Measurements from ENCODE around the gene PDZD2. TPM values are rescaled to one million over a fixed set of nuclear protein-coding genes. Genes with fewer than 3 reads are reported as not detected.

The PDZD2 gene
- total RNA-seq, 1 donor from 2014 or later, result 81.5 TPM

DNA sequence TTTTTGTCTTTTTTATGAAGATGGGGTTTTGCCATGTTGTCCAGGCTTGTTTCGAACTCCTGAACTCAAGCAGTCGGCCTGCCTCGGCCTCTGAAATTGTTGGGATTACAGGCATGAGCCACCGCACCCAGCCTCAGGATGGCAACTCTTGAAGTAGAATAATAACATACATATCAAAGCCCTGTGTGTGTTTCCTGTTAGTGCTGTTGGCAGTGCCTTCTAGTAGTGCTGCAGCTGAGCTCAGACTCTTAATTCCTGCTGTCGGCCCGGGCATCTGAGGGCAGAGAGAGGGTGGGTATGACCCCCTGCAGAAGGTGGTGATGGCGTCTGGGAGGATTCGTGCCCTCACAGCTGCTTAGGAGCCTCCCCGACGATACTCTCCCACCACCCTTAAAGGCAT lies 227.2 kb downstream of the PDZD2 start:
- ATAC-seq (ENCODE audit: poor library complexity) (no peak), DNase-seq (no peak)
- intact Hi-C loops (cut with DNase I), result no loop called here

DNA sequence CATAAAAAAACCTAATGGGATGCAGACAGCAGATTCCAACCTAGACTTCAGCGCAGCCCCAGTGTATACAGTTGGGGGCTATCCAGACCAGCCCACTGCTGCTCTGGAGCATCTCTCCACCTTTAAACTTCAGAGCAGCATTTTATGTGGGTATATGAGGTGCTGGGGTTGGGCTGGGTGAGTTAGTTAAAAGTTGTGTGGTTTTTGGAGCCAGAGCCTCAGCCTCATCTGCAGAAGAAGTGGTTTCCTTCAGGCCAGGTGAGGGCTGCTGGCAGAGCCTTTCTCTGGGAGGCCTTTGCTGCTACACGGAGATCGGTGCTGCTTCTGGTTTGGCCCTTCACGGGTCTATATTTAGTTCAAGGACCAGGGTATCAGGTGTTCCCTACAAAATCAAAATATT lies 228.3 kb downstream of the PDZD2 start:
- intact Hi-C loops (cut with DNase I), result no loop called here
- DNase-seq, result no peak
- peak; percentile 22 for ATAC-seq (ENCODE audit: poor library complexity)

DNA sequence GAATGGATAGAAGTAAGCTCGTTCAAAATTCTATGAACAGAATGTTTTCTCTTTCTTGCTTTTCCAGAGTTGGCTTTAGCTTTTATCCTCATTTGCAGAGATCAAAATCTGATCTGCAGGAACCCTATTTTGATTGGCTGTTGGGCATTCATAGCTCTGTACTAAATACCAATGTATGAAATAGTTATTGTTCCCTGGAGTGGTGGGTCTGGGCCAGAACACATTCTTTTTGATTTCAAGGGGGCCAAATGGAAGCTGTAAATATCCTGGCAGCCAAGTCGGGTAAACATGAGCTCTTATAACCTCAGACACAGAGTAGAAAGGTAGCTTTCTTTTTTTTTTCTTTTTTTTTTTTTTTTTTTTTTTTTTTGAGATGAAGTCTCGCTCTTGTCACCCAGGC lies 241.5 kb downstream of the PDZD2 start:
- DNase-seq, result no peak
- intact Hi-C loops (cut with DNase I), result no loop called here

DNA sequence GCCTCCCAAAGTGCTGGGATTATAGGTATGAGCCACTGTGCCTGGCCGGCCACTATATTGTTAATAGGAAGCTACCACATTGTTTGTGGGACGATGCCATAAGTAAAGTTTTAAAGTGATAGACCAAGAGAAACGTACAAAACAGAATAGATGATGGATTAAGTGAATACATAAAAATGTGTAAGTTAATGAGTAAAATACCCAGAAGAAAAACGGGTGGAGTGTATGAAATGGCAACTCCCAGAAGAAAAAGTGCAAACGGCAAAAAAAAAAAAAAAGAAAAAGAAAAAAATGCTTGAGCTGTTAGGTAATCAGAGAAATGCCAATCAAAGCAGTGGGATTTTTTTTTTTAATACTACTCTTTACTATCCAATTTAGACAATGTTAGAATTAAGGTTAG lies 246.0 kb downstream of the PDZD2 start:
- intact Hi-C loops (cut with DNase I), result no loop called here
- ATAC-seq (ENCODE audit: poor library complexity) (no peak), DNase-seq (no peak)

More for the DNA sequence above, 241.5 kb downstream of the PDZD2 start:
- no peak for ATAC-seq (ENCODE audit: poor library complexity)

DNA sequence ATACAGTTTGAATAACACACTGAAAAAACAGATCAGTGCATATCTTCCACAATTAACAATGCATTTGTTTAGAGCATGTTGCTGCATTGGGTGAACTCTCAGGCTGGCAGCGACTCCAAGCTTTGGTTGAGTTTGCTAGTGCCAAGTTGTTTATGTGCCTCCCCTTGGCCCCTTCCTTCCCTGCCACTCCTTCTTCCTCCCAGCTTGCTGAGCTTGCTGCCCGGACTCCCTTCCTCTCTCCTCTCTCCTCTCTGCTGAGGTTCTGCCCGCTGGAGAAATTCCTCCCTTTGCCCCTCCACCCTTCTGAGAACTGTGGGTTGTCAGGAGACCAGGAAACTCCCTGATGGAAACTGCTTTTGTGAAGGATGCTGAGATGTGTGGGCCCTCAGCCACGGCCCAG lies 247.3 kb downstream of the PDZD2 start:
- DNase-seq (no peak), ATAC-seq (ENCODE audit: poor library complexity) (no peak)
- intact Hi-C loops (cut with DNase I), result no loop called here

DNA sequence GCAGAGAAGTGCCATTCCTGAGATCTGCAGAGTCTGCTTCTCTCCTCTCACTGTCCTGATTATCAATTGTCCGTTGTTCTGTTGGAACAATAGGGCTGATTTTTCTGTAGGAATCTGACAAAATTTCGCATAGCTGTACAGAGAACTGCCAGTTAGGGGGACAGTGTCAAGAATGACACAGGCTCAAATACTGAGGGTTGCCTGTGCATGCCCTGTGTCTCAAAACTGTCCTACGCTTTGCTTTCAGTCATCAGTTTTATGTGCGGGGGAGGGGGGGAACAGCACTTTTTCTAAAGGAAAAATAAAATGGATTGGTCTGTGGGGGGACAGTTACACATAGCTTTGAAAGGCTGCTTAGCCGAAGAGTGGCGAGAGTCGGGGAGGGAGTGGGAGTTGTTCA lies 248.6 kb downstream of the PDZD2 start:
- intact Hi-C loops (cut with DNase I), result no loop called here
- ATAC-seq (ENCODE audit: poor library complexity) (no peak), DNase-seq (no peak)

DNA sequence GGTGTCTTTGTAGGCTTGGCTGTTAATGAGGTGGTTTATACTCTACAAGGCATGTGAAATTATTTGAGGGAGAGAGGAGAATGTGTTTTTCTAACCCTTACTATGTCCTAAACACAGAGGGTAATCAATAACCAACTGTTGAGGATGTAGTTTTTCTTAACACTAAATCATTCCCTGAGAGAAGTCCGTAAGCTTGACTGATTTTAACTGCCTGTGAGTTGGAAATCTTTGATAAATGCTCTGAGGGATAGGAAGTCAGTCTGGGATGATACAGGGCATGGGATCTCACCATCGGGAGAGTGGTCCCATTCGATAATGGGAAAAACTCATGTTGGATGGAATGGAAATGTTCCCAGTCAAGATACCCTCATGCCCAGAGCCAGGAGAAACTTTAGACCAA lies 249.6 kb downstream of the PDZD2 start:
- no peak for ATAC-seq (ENCODE audit: poor library complexity)
- DNase-seq, result no peak
- intact Hi-C loops (cut with DNase I), result no loop called here

DNA sequence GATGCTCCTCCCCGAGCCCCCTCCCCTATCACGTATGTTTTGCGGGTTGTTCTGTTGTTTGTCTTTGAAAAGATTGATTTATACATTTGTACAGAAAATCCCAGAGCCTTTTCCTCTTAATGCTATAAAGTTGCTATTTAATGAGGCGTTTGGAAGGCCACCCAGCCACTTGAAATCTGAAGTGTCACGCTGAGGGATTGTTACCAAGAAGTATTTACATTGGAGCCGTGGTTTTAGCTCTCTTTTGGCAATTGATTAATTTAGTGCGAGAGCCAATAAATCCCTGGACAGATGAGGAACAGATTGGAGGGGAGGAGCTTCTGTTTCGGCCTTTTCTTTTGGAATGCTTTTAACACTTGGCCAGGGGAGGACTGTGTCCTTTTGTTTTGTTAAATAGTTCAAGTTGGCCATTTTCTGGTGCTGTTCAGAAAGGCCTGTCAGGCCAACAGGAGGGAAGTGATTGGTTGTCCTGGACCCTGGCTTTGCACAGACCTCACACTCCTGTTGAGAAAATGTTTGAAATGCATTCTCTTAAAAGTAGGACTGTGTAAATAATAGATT lies 250.2 kb downstream of the PDZD2 start:
- peak; percentile 21 for ATAC-seq (ENCODE audit: poor library complexity)
- DNase-seq, result no peak
- intact Hi-C loops (cut with DNase I), result no loop called here

DNA sequence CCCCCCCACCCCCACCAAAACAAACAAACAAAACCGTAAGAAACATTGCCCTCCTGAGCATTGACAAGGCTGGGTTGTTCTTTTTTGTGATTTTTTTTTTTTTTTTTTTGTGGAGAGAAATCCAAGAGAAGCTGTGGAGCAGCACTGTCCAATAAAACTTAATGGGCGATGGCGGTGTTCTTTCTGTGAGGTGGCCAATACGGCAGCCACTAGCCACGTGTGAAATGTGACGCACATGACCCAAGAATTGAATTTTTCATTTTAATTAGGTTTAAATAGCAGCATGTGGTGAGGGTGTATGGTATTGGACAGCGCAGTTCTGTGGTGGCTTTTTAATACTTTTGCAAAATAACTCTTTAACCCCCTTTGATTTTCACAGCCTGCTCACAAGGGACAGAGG lies 251.1 kb downstream of the PDZD2 start:
- intact Hi-C loops (cut with DNase I), result no loop called here
- ATAC-seq (ENCODE audit: poor library complexity) (no peak), DNase-seq (no peak)

DNA sequence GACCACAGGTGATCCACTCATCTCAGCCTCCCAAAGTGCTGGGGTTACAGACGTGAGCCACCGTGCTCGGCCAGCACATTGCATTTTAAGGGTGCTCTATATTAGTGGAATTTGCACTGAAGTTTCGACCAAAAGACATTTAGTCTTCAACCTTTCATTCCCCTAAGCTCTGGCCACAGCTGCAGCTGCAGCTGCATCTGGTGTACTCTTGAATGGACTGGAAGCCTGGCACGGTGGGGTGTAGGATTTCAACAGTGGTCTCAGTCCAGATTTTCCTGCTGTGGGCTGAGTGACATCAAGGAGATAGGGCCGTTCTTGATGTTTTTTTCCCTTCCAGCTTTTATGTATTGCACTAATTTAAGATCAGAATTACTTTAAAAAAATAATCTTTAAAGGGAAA lies 255.2 kb downstream of the PDZD2 start:
- DNase-seq (no peak), ATAC-seq (ENCODE audit: poor library complexity) (no peak)
- intact Hi-C loops (cut with DNase I), result no loop called here

DNA sequence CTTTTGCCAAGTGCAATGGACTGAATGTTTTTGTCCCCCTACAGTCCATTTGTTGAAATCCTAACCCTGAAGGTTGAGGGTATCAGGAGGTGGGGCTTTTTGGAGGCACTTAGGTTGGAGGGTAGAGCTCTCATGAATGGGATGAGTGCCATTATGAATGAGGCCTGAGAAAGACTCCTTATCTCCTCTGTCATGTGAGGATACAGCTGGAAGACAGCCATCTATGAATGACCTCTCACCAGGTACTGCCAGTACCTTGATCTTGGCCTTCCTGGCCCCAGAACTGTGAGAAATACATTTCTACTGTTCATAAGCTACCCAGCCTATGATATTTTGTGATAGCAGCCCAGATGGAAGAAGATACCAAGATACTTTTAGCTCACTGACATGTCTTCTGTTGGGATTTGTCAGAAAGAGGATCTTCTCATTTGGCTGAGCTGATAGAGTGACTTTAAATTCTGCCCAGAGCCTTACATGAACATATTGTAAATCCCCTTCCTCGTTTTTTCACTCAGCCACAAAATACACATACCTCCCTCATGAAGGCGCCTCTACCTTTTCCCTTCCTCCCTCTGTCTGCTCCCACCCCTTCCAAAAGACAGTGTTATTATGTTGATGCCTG lies 256.4 kb downstream of the PDZD2 start:
- DNase-seq (no peak), ATAC-seq (ENCODE audit: poor library complexity) (peak; percentile 56)
- intact Hi-C loops (cut with DNase I), result no loop called here

DNA sequence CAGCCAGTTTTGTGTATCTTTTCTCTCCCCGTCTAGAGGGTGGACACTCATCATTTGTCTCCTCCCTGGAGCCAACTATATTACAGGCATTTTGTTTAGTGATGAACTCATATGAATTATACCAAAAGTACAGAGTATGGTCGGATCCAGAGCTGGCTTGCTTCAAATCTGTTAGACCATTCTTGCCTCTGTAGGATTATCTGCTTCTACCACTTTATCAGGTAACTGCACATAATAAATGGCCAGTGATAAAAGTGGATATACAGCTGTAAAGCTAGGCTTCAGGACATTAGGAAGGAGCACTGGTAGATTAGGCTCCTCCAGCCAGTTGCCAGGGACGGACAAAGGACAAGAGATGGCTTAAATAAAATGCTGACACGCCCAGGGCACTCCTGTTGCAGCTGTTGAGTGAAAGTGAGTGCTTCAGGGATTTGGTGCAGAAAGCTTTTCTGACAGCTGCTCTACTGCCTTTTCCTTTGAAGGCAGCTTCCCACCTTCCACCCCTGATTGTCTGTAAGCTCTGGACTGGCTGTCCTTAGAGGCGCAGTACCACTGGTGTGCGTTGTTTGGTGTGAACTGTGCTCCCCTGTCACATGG lies 259.2 kb downstream of the PDZD2 start:
- ATAC-seq (ENCODE audit: poor library complexity), result no peak
- no peak for DNase-seq
- intact Hi-C loops (cut with DNase I), result no loop called here

DNA sequence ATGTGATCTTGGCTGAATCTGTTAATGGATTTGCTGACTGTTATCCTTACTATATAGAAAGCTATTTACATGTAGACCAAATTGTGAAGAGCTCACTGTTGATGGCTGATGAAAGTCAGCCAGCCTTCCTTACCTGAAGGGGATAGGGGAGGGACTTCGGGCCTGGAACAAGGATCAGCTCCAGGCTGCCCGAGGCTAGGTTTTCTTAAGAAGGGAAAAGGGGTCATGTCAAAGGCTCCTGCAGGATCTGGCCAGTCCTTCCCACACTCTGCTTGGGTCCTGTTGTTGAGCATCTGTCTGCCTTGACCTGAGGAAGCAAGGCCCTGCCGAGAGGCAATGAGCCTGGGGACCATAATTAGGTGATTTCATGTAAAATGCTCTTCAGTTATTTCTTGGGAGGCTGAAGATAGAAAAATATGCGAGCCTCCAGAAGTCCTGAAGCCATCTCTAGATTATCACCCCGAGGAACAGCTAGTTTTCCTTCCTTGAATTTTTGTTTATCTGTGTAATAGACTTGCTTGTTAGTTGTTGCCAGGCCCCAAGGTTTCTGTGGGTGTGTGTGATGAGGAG lies 261.4 kb downstream of the PDZD2 start:
- intact Hi-C loops (cut with DNase I), result no loop called here
- no peak for DNase-seq
- no peak for ATAC-seq (ENCODE audit: poor library complexity)

DNA sequence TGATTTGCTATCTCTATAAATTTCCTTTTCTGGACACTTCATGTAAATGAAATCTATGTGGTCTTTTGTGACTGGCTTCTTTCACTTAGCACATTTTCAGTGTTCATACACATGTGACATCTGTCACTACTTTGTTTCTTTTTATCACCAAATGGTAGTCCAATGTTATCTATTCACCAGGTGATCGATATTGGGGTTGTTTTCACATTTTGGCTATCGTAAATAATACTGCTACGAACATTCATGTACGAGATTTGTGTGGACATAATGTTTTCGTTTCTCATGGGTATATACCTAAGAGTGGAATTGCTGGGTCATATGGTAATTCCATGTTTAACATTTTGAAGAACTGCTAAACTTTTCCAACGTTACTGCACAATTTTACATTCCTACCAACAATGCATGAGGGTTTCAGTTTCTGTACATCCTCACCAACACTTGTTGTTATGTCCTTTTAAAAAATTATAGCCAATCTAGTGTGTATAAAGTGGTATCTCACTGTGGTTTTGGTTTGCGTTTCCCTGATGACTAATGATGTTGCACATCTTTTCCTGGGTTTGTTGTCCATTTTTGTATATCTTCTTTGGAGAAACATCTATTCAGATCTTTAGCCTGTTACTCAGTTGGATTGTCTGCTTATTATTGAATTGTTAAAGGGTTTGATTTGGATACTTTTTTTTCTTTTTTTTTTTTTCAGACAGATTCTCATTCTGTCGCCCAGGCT lies 263.0 kb downstream of the PDZD2 start:
- intact Hi-C loops (cut with DNase I), result no loop called here
- ATAC-seq (ENCODE audit: poor library complexity) (no peak), DNase-seq (no peak)

DNA sequence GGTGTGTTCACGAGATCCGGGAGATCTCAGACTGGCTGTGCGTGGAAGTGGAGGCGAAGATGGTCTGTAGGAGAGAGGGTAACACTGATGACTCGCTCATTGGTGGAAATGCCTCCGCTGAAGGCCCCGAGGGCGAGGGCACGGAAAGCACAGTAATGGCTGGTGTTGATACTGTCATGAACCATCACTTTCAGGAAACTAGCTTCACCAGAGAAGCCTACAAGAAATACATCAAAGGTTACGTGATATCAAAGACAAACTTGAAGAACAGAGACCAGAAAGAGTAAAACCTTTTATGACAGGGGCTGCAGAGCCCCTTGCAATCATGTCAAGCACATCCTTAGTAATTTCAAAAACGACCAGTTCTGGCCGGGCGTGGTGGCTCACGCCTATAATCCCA lies 269.5 kb downstream of the PDZD2 start:
- DNase-seq (no peak), ATAC-seq (ENCODE audit: poor library complexity) (no peak)
- intact Hi-C loops (cut with DNase I), result no loop called here

DNA sequence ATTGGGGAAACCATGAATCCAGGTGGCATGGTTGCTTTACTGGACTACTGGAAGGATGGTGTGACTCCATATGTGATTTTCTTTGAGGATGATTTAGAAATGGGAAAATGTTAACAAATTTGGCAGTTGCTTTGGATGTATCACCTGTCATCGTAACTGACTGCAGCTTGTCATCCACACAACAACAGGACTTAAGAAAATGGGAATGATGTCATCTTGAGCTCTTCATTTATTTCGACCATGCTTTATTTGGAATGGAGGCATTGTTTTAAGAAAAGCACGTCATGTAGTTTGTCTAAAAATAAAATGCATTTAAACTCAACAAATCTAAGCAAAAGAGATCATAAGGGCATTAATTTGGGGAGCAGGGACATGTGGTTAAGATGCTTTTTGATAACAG lies 270.1 kb downstream of the PDZD2 start:
- DNase-seq (no peak), ATAC-seq (ENCODE audit: poor library complexity) (no peak)
- intact Hi-C loops (cut with DNase I), result no loop called here

DNA sequence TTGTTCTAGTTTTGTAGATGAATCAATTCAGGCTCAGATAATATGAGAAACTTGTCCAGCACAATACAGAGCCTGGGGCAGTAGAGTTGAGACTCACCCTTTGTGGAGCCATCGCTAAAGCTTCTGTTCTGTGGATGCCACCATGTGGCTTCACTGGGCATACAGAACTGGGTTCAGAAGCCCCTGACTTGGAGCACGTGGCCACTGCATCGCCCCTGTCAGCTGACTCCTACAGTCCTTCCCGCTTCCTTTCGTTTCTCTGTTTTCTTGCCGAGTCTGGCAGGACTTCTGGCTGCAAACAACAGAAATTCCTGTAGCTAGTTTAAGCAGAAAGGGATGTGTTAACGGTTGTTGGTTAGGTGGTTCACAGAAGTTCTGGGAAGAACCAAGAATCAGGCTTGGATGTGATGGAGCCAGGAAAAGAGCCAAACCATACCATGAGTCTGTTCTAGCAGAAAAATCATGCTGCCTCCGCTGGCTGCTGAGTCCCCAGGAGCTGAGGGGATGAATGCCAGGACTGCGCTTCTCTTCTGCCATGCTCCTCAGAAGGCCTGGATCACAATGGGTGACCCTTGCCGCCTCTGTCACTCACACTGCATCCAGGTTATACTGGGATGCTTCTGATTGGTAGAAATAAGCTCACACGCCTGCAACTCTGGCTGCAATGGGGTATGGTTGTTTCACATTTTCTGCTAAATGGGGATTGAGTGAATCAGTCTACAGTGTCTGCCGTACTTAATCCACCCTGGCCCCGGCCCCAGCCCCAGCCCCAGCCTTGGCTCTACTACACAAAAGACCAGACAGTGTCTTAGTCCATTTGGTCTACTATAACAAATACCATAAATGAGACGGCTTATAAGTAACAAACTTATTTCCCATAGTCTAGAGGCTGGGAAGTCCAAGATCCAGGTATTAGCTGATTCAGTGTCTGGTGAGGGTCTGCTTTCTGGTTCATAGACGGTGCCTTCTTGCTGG lies 272.6 kb downstream of the PDZD2 start:
- ATAC-seq (ENCODE audit: poor library complexity), result no peak
- intact Hi-C loops (cut with DNase I), result no loop called here
- DNase-seq, result no peak

DNA sequence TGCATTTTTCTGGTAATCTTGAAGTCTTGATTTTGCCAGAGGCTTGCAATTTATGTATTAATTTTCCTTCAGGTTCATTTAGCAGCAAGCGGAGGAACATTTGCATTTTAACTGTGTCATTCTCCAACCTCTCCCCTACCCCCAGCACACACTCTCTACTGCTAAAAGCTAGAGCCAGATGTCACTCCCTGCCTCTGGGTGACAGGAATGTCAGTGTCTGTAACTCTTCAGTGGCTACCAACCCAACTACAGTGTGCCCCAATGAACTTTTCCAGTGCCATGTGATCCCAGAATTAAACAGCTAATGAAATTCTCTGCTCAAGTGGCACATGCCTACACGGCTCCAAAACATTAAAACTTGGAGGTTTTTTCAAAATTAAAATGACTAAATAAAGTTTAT lies 274.9 kb downstream of the PDZD2 start:
- DNase-seq (no peak), ATAC-seq (ENCODE audit: poor library complexity) (peak; percentile 67)
- intact Hi-C loops (cut with DNase I), result no loop called here

DNA sequence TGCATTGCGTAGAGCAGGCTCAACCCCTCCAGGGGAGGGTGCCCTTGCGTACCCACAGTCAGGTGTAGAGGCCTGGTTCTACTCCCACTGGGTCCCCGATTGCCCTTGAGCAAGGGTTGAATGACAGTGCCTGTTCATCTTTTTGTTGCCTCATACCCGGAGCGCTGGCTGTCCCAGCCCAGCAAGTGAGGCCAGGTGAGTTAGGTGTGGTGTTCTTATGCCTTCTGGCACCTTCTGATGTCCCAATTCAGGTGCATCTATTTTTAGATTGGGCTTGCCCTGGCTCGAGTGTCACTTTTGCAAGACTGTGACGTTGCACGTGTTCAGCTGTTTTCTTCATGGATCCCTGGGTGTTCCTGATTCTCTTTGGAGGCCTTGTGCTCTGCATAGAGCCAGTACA lies 277.4 kb downstream of the PDZD2 start:
- intact Hi-C loops (cut with DNase I), result no loop called here
- DNase-seq, result no peak
- no peak for ATAC-seq (ENCODE audit: poor library complexity)

Data from Right ventricle myocardium superior (tissue), 1 donor.